K562 (cell line): ENCODE results near the gene ANP32B. TPM values are rescaled to one million over a fixed set of nuclear protein-coding genes. Genes with fewer than 3 reads are reported as not detected.
A peak's percentile ranks its signal among the peaks of the same experiment; 100 is the strongest.

Source experiments
- ATF3 ChIP-seq, 2 experiments: fragments of 450-650 bp in 1 of 2; sonication (generic) in 1 of 2; formaldehyde crosslinking in 1 of 2; IDR thresholded peaks in 1 of 2; conservative IDR thresholded peaks in 1 of 2; 2 replicates each; pipeline versions ENCODE4 v1.6.1 to v1.8.1; 2016 to 2023; ENCODE audit warnings: mild to moderate bottlenecking in 2 of 2, moderate library complexity in 2 of 2, inconsistent platforms in 1 of 2, missing genetic modification reagents in 1 of 2
- CBFA2T3 ChIP-seq: fragments of 450-650 bp; IDR thresholded peaks from 2 replicates; pipeline ENCODE4 v1.6.1; 2017
- CSDE1 ChIP-seq, 2 experiments: fragments of 450-650 bp; IDR thresholded peaks; 2 replicates each; pipeline ENCODE4 v1.6.1; 2016; ENCODE audit warnings: mild to moderate bottlenecking in 1 of 2
- FOXJ2 ChIP-seq: fragments of 200-800 bp; sonication (Bioruptor generic); IDR thresholded peaks from 2 replicates; pipeline ENCODE4 v1.6.1; 2016; ENCODE audit warnings: missing genetic modification characterization, missing compliant biosample characterization
- GABPA ChIP-seq: fragments of 200-800 bp; sonication (Bioruptor generic); conservative IDR thresholded peaks from 2 replicates; pipeline ENCODE4 v1.6.1; 2016; ENCODE audit warnings: low read depth, missing genetic modification characterization, missing compliant biosample characterization
- KDM1A ChIP-seq, 2 experiments: fragments of 450-650 bp; IDR thresholded peaks; 2 replicates each; pipeline ENCODE4 v1.6.1; 2016; ENCODE audit warnings: mild to moderate bottlenecking in 2 of 2
- MCM5 ChIP-seq: fragments of 450-650 bp; IDR thresholded peaks from 2 replicates; pipeline ENCODE4 v1.6.1; 2016; ENCODE audit warnings: low read depth
- MTF1 ChIP-seq: fragments of 250-450 bp; sonication (Bioruptor Pico); IDR thresholded peaks from 2 replicates; pipeline ENCODE4 v1.9.0; 2021; ENCODE audit warnings: moderate library complexity, mild to moderate bottlenecking, inconsistent platforms, borderline replicate concordance
- POU5F1 ChIP-seq: fragments of 150-350 bp; IDR thresholded peaks from 2 replicates; pipeline ENCODE4 v1.6.1; 2014; ENCODE audit warnings: borderline replicate concordance, low read length, low read depth, mild to moderate bottlenecking; ENCODE audit not compliant: partially characterized antibody
- ZC3H4 ChIP-seq: sonication (generic); formaldehyde crosslinking; IDR thresholded peaks from 2 replicates; pipeline ENCODE4 v1.9.0; 2021; ENCODE audit warnings: missing genetic modification reagents, borderline replicate concordance
- ZFP36 ChIP-seq: fragments of 150-350 bp; IDR thresholded peaks from 2 replicates; pipeline ENCODE4 v1.6.1; 2018; ENCODE audit warnings: low read length, low read depth; ENCODE audit not compliant: partially characterized antibody
- ZNF3 ChIP-seq: fragments of 250-450 bp; sonication (Bioruptor Pico); IDR thresholded peaks from 2 replicates; pipeline ENCODE4 v1.5.0; 2021; ENCODE audit warnings: mild to moderate bottlenecking, moderate library complexity
- ZNF318 ChIP-seq, 2 experiments: fragments of 450-650 bp; IDR thresholded peaks; 2 replicates each; pipeline ENCODE4 v1.6.1; 2016; ENCODE audit warnings: mild to moderate bottlenecking in 2 of 2, borderline replicate concordance in 1 of 2, low read depth in 1 of 2, moderate library complexity in 1 of 2
- ZNF395 ChIP-seq: fragments of 200-800 bp; sonication (Bioruptor generic); IDR thresholded peaks from 2 replicates; pipeline ENCODE4 v1.6.1; 2017; ENCODE audit warnings: missing genetic modification characterization, missing compliant biosample characterization
- ZNF639 ChIP-seq, 2 experiments: fragments of 200-800 bp in 1 of 2; sonication (Bioruptor generic) in 1 of 2; sonication (generic) in 1 of 2; formaldehyde crosslinking in 1 of 2; IDR thresholded peaks in 1 of 2; conservative IDR thresholded peaks in 1 of 2; 2 replicates each; pipeline versions ENCODE4 v1.5.0 to v1.6.1; 2016 to 2020; ENCODE audit warnings: missing compliant biosample characterization in 1 of 2, missing genetic modification characterization in 1 of 2, missing genetic modification reagents in 1 of 2
- polyA plus RNA-seq, 8 experiments: library from polyadenylated mRNA; depleted of rRNA in 4 of 8; stranded (reverse) in 5 of 8; unstranded in 3 of 8; fragments of >200 nt; fragmentation: Nextera tagmentation in 2 of 8; fragmentation: Illumina TruSeq in 1 of 8; extraction: Ambion mirVana in 2 of 8; extraction: Trizol in 1 of 8; gene quantifications; 2 replicates each; pipeline versions ENCODE4 v1.2.1 to v1.2.3, GENCODE V29; 2011 to 2014; ENCODE audit warnings: inconsistent platforms in 1 of 8, missing spikeins in 1 of 8
- total RNA-seq, 7 experiments: library from RNA; depleted of rRNA in 6 of 7; stranded (reverse); fragments of >200 nt in 6 of 7; fragmentation: Illumina TruSeq in 2 of 7; extraction: Trizol in 2 of 7; gene quantifications; 2 replicates each; pipeline versions ENCODE4 v1.2.1 to v1.2.3, GENCODE V29; 2011 to 2021; ENCODE audit warnings: low replicate concordance in 1 of 7

The ANP32B gene
- total and polyA plus RNA-seq, 9 of the 15 experiments (the other 6 are each of a cell fraction or from before 2014, with no cell fraction given) = 68.9 to 815 (median 141) TPM

- no peak for TF ChIP-seq ZNF318 (IDR thresholded peaks at IDR 0.05; ENCODE audit: borderline replicate concordance in 1 of 2, low read depth in 1 of 2)
- TF ChIP-seq KDM1A (IDR thresholded peaks at IDR 0.05) = peak; percentile 52 to 68; a peak in 2 of 4 replicates
- no peak for TF ChIP-seq GABPA (tag)
- no peak for TF ChIP-seq ZC3H4 (CRISPR knock-in tag)
- TF ChIP-seq ZNF395 = peak; percentile 92
- peak in 1 of 2 experiments; percentile 37; a peak in 1 of 4 replicates for TF ChIP-seq ZNF639 (CRISPR knock-in tag; conservative IDR thresholded peaks at IDR 0.05 in 1 of 2, IDR thresholded peaks at IDR 0.05 in 1 of 2)
- no peak for TF ChIP-seq FOXJ2 (tag)
- TF ChIP-seq MCM5 = no peak
- no peak for TF ChIP-seq MTF1 (CRISPR knock-in tag)
- TF ChIP-seq POU5F1 = no peak
- no peak for TF ChIP-seq ATF3 (IDR thresholded peaks at IDR 0.05)
- TF ChIP-seq ATF3 (CRISPR knock-in tag; conservative IDR thresholded peaks at IDR 0.05) = no peak
- TF ChIP-seq ZFP36 = peak; percentile 30
- TF ChIP-seq CSDE1 (IDR thresholded peaks at IDR 0.05) = no peak
- TF ChIP-seq CBFA2T3 = no peak
- TF ChIP-seq ZNF3 = no peak
These were observed 45.0 kb upstream of the ANP32B start, which contains the start of gene HEMGN (continued) for GRCh38 chr9:97938081-97938644.
